Measurements from ENCODE around the gene PLOD1.
"Not testable (repeated sequence)": the region's sequence is repeated elsewhere in the genome, so short reads cannot be mapped to it uniquely, and the experiment has no call there.

Gene PLOD1

GRCh38 chr1:11938722-11939526, 4.4 kb downstream of the PLOD1 start:
- no peak for DNase-seq (ENCODE audit: low spot score)

- DNase-seq (ENCODE audit: low spot score), result not testable (repeated sequence)
Observed at GRCh38 chr1:11939794-11940193, 5.3 kb downstream of the PLOD1 start.

GRCh38 chr1:11940260-11940921, 5.9 kb downstream of the PLOD1 start:
- no peak for DNase-seq (ENCODE audit: low spot score)

GRCh38 chr1:11942280-11942679, 7.8 kb downstream of the PLOD1 start:
- no peak for DNase-seq (ENCODE audit: low spot score)

- DNase-seq (ENCODE audit: low spot score), result no peak
Observed at GRCh38 chr1:11943619-11944018, 9.1 kb downstream of the PLOD1 start.

GRCh38 chr1:11944358-11944931, 9.9 kb downstream of the PLOD1 start:
- DNase-seq (ENCODE audit: low spot score), result no peak

GRCh38 chr1:11946647-11947046, 12.1 kb downstream of the PLOD1 start:
- DNase-seq (ENCODE audit: low spot score), result no peak

- no peak for DNase-seq (ENCODE audit: low spot score)
Observed at GRCh38 chr1:11948822-11949458, 14.4 kb downstream of the PLOD1 start.

GRCh38 chr1:11951901-11952300, 17.4 kb downstream of the PLOD1 start:
- no peak for DNase-seq (ENCODE audit: low spot score)

- peak; percentile 7 for DNase-seq (ENCODE audit: low spot score)
Observed at GRCh38 chr1:11952455-11953109, 18.1 kb downstream of the PLOD1 start.

GRCh38 chr1:11955221-11955620, 20.7 kb downstream of the PLOD1 start:
- DNase-seq (ENCODE audit: low spot score), result no peak

GRCh38 chr1:11957398-11957797, 22.9 kb downstream of the PLOD1 start:
- no peak for DNase-seq (ENCODE audit: low spot score)

GRCh38 chr1:11957897-11958296, 23.4 kb downstream of the PLOD1 start:
- no peak for DNase-seq (ENCODE audit: low spot score)

GRCh38 chr1:11960276-11960675, 25.8 kb downstream of the PLOD1 start:
- DNase-seq (ENCODE audit: low spot score), result no peak

- no peak for DNase-seq (ENCODE audit: low spot score)
Observed at GRCh38 chr1:11960715-11961114, 26.2 kb downstream of the PLOD1 start.

GRCh38 chr1:11961230-11961629, 26.7 kb downstream of the PLOD1 start:
- DNase-seq (ENCODE audit: low spot score), result no peak

GRCh38 chr1:11963622-11964021, 29.1 kb downstream of the PLOD1 start:
- no peak for DNase-seq (ENCODE audit: low spot score)

- no peak for DNase-seq (ENCODE audit: low spot score)
Observed at GRCh38 chr1:11964656-11965055, 30.1 kb downstream of the PLOD1 start.

- DNase-seq (ENCODE audit: low spot score), result no peak
Observed at GRCh38 chr1:11967028-11967547, 32.6 kb downstream of the PLOD1 start.

- no peak for DNase-seq (ENCODE audit: low spot score)
Observed at GRCh38 chr1:11970441-11971185, 36.1 kb downstream of the PLOD1 start.

GRCh38 chr1:11977625-11978024, 43.1 kb downstream of the PLOD1 start:
- DNase-seq (ENCODE audit: low spot score), result no peak
